GM12872 (cell line): Measurements from ENCODE around the gene RAB36.

Source experiments
- TF ChIP-seq, protein P1 (sequence below): IDR thresholded peaks from 3 replicates; pipeline ENCODE4 v1.5.1; 2011; ENCODE audit warnings: low read depth, mild to moderate bottlenecking, low read length, moderate library complexity; ENCODE audit not compliant: insufficient read depth

Gene RAB36

DNA sequence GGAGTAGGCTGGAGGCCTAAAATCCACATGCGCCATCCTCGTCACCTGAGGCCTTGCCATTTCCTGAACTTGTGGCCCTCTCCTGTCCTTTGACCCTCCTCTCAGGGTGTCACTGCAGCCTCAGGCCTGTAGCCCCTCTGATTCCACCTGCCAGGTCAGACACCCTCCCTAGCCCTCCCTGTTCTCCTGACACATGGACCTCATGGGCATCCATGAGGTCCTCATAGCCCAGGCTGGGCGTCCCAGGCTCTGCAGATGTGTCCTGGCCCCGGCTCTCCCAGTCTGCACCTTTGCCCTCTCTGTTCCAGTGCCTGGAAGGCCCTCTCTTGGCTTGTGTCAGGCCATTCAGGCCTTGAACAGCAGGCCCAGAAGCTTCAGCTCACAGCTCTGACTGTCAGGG lies 15.8 kb downstream of the RAB36 start:
- TF ChIP-seq, protein P1, sequence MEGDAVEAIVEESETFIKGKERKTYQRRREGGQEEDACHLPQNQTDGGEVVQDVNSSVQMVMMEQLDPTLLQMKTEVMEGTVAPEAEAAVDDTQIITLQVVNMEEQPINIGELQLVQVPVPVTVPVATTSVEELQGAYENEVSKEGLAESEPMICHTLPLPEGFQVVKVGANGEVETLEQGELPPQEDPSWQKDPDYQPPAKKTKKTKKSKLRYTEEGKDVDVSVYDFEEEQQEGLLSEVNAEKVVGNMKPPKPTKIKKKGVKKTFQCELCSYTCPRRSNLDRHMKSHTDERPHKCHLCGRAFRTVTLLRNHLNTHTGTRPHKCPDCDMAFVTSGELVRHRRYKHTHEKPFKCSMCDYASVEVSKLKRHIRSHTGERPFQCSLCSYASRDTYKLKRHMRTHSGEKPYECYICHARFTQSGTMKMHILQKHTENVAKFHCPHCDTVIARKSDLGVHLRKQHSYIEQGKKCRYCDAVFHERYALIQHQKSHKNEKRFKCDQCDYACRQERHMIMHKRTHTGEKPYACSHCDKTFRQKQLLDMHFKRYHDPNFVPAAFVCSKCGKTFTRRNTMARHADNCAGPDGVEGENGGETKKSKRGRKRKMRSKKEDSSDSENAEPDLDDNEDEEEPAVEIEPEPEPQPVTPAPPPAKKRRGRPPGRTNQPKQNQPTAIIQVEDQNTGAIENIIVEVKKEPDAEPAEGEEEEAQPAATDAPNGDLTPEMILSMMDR, result no peak

DNA sequence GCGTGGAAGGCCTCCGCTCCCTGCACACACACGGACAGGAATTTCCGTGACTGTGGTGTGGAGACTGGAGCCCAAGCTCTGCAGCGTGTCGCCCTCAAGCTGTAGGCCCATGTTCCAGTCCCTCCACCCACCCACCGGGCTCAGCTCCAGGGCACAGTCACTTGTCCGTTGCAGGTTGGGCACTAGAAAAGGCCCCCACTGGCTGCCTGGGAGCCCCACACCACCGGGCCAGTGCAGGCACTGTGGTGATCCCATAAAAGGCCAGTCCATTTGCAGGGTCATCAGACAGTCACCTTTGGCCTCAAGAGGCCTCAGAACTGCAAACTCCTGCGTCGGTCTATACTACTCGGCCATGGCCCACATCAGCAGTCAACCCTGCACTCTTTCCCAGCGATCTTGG lies 16.3 kb downstream of the RAB36 start:
- TF ChIP-seq, protein P1, result no peak

DNA sequence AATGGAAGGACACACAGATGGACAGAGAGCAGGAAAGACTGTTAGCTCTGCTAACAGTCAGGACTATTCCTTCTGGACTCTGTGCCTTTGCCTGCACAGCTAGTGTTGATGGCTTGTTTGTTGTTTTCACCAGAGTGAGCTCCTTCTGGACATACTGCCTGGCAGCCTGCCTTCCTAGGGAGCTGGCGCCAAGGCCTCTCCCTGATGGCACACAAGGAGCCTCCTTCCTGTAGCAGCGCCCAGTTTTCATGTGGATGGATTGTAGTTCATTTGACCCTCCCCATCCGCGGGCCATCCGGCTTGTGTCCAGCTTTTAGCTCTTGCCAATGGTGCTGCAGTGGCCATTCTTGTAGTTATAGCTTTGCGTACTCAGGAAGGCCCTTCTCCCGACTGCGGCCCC lies 18.4 kb downstream of the RAB36 start:
- TF ChIP-seq, protein P1, result no peak

DNA sequence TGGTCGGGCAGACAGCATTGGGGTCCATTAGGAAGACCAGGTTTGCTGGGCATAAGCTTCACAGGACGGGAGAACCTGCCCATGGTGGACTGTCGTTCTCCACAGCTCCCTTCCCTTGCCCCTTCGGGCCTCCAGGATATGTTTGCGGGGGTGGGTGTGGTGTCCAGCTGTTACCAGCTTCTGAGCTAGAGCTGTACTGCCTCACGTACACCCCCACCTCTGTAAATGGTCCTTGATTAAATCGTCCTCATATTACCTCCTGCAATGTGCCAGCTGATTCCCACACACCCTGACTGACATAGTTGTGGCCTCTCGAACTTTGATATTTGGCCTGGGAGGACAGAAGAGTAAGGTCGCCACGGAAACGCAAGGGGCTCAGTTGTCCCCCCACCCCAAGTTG lies 18.8 kb downstream of the RAB36 start:
- TF ChIP-seq, protein P1, result no peak

DNA sequence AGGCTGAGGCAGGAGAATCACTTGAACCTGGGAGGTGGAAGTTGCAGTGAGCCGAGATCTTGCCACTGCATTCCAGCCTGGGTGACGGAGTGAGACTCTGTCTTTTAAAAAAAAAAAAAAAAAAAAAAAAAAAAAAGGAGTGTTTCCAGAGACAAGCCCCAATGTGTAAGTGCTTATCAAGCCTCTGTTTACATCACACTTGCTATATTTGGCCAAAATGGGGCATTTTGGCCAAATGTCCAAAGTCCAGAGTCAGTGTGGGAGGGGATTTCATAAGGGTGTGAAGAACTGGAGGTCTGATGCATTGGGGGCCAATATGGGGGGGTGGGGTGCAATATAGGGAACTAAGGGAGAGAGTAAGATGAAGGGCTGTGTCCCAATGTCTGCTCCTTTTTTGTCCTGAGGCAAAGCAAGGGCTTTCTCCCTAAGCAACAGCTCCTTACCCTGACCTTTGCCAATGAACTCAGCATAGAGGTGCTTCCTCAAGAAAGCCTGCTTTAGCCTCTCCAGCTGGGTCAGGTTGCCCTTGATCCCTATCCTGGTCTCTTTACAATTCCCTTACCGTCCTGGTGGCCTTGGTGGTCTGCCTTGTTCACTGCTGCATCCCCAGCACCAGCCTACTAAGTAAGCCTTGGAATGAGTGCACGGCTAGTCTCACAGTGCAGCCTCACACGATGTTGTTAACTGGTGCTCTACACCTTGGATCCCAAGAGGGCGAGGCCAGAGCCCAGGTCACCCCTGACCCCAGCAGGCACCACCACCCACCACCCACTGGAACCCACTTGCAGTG lies 21.0 kb downstream of the RAB36 start:
- TF ChIP-seq, protein P1, result no peak

DNA sequence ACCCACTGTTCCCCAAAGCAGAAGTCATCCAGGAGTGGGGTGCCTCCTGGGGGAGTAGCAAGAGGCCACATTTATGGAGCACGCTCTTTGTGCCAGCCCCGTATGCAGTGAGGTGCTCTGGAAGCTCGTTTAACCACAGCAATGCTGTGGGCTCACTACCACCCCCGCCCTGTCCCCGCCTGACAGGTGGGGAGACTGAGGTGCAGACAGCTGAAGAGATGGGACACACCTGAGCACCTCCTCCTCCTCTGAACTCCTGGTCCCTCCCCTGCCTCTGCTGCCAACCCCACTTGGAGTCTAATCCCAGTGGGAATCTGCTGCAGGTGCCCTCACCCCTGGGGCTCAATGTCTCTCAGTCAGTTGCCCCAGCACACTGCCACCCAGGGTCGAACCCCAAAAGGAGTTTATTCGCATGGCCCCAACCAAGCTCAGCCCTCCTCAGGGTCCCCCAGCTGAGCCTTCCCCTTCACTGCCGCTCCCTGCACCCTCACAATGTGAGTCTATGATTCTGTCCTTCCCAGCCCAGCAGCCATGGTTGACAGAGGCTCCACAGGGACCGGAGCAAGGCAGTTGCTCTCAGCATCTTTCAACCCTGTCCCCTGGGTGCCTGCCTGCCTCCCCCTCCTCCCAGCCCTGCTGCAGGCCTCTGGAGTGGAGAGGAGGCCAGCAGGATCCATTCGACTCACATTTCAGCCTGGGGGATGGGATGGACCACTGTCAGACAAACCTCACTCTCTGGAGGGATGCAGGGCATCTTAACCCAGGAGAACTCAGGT lies 21.8 kb downstream of the RAB36 start:
- TF ChIP-seq, protein P1, result no peak

GRCh38 chr22:23168391-23169042 lies 23.2 kb downstream of the RAB36 start:
- TF ChIP-seq, protein P1, result no peak
